ENCODE results near the gene CPN2.

DNA sequence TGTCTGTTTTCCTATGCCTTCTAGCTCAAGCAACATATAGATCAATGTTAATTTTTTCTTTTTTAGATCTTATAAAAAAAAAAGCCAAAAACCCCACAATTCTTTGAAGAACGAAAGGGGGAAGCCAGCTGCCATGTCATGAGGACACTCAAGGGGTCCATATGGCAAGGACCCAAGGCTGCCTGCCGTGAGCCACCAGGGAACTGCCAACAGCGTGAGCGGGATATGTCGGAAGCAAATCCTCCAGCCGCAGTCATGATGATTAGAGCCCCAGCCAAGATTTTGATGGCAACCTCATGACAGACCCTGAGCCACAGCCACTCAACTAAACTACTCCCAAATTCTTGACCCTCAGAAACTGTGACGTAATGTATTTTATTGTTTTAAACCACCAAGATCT is 41.4 kb upstream of the CPN2 start:
- TF ChIP-seq, protein P1, sequence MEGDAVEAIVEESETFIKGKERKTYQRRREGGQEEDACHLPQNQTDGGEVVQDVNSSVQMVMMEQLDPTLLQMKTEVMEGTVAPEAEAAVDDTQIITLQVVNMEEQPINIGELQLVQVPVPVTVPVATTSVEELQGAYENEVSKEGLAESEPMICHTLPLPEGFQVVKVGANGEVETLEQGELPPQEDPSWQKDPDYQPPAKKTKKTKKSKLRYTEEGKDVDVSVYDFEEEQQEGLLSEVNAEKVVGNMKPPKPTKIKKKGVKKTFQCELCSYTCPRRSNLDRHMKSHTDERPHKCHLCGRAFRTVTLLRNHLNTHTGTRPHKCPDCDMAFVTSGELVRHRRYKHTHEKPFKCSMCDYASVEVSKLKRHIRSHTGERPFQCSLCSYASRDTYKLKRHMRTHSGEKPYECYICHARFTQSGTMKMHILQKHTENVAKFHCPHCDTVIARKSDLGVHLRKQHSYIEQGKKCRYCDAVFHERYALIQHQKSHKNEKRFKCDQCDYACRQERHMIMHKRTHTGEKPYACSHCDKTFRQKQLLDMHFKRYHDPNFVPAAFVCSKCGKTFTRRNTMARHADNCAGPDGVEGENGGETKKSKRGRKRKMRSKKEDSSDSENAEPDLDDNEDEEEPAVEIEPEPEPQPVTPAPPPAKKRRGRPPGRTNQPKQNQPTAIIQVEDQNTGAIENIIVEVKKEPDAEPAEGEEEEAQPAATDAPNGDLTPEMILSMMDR (IDR thresholded peaks at IDR 0.05): no peak
- no peak for TF ChIP-seq POLR2AphosphoS5 (IDR thresholded peaks at IDR 0.05)

All from esophagus muscularis mucosa (tissue), 3 donors.